GM10266 (cell line): Measurements from ENCODE around the gene THYN1.

Experiments used
- DNase-seq: peaks from one replicate; pipeline ENCODE4 v3.0.0; 2012; ENCODE audit errors: extremely low spot score
- TF ChIP-seq, protein P1 (sequence below): IDR thresholded peaks from 2 replicates; pipeline ENCODE4 v1.5.1; 2012; ENCODE audit warnings: mild to moderate bottlenecking, low read depth; ENCODE audit not compliant: control insufficient read depth, insufficient read depth; ENCODE audit errors: missing control alignments

Gene THYN1

GRCh38 chr11:134253188-134253993, at the start of gene THYN1, which contains the start of gene ACAD8:
THYN1 (minus strand) TSS chr11:134253352; CDS start chr11:134252882, 470 bp downstream.
ACAD8 (plus strand) TSS chr11:134253568; CDS start chr11:134253601, 33 bp downstream.
- TF ChIP-seq, protein P1, sequence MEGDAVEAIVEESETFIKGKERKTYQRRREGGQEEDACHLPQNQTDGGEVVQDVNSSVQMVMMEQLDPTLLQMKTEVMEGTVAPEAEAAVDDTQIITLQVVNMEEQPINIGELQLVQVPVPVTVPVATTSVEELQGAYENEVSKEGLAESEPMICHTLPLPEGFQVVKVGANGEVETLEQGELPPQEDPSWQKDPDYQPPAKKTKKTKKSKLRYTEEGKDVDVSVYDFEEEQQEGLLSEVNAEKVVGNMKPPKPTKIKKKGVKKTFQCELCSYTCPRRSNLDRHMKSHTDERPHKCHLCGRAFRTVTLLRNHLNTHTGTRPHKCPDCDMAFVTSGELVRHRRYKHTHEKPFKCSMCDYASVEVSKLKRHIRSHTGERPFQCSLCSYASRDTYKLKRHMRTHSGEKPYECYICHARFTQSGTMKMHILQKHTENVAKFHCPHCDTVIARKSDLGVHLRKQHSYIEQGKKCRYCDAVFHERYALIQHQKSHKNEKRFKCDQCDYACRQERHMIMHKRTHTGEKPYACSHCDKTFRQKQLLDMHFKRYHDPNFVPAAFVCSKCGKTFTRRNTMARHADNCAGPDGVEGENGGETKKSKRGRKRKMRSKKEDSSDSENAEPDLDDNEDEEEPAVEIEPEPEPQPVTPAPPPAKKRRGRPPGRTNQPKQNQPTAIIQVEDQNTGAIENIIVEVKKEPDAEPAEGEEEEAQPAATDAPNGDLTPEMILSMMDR = no peak
- DNase-seq = peak; percentile 97

DNA sequence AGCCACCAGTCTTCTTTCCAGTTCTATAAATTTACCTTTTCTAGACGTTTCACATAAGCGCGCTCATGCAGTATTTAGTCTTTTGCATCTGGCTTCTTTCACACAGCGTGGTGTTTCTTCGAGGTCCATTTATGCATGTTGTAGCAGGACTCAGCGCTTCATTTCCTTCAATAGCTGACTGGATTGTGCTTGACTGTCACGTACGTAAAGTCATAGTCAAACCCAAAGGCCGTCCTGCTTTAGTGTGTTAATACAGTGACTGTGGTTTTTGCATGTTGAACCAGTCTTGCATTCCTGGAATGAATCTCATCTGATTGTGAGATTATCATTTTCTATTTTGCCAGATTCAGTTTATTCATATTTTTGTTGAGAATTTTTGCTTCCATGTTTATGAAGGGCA, 41.5 kb upstream of the THYN1 start:
- TF ChIP-seq, protein P1 = no peak
- no peak for DNase-seq

GRCh38 chr11:134293119-134294113, 40.3 kb upstream of the THYN1 start:
- DNase-seq = no peak
- TF ChIP-seq, protein P1 = no peak

DNA sequence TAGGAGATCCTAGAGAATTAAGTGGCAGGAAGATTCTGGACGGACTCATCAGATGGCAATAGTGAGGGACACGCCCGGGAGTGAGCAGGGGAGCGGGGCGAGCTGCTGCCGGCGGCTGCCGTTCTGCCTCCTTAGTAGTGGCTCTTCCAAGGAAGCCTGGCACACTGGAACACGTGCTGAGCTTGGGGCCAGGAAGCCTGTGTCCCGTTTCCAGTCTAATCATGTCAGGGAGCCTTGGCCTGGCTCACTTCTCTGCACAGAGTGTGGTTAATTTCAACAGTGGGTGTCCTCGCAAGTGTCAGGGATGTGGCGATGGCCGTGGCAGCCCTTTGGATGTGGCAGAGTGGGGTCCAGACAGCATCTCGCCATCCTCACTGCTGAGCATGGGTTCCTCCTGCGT, 39.5 kb upstream of the THYN1 start:
- TF ChIP-seq, protein P1 = no peak
- DNase-seq = no peak

GRCh38 chr11:134291196-134291595, 38.0 kb upstream of the THYN1 start:
- no peak for DNase-seq
- TF ChIP-seq, protein P1 = no peak

GRCh38 chr11:134290646-134291045, 37.5 kb upstream of the THYN1 start:
- no peak for DNase-seq
- TF ChIP-seq, protein P1 = no peak
